Measurements from ENCODE around the gene PLEKHG4B.

PLEKHG4B gene

DNA sequence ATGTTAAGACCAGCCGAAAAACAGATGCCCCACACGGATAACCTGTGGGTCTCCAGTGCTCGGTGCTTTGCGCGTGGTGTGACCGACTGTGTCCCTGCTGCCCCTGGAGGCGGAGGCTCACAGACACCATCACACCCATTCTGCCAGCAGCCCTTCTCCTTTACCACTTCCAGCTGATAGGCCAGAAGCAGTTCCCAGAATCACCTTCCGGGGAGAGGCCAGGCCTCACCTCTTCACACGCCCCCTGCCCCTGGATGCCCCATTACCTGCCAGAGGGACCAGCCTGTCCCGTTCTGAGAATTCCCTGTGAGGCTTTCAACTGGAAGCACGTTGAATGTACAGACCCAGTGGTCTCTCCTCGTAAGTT, 77.7 kb downstream of the PLEKHG4B start:
- no peak for DNase-seq (ENCODE audit: low read depth in 2 of 2)

- DNase-seq (ENCODE audit: low read depth in 2 of 2) = no peak
Observed at GRCh38 chr5:170971-171800, 79.2 kb downstream of the PLEKHG4B start.

GRCh38 chr5:171801-172331, 79.9 kb downstream of the PLEKHG4B start:
- DNase-seq (ENCODE audit: low read depth in 2 of 2) = no peak

DNA sequence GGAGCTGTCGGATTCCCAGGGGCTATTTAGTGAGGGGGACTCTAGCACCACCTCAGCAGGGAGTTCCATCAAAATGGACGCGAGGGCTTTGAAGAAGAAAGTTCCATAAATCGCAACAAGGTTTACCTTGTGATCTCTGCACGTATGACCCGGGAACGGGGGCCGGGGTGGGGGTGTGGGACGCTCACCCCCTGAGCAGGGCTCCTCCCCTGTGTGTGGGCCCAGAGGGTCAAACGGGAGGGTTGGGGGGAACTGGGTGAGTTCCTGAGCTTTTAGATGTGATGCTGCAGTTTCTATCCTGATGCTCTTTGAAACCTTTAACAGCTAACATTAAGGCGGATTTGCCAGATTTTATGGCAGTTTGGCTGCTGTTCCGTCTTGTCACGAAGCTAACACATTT, 80.5 kb downstream of the PLEKHG4B start:
- no peak for DNase-seq (ENCODE audit: low read depth in 2 of 2)

GRCh38 chr5:172841-173251, 80.9 kb downstream of the PLEKHG4B start:
- no peak for DNase-seq (ENCODE audit: low read depth in 2 of 2)

DNA sequence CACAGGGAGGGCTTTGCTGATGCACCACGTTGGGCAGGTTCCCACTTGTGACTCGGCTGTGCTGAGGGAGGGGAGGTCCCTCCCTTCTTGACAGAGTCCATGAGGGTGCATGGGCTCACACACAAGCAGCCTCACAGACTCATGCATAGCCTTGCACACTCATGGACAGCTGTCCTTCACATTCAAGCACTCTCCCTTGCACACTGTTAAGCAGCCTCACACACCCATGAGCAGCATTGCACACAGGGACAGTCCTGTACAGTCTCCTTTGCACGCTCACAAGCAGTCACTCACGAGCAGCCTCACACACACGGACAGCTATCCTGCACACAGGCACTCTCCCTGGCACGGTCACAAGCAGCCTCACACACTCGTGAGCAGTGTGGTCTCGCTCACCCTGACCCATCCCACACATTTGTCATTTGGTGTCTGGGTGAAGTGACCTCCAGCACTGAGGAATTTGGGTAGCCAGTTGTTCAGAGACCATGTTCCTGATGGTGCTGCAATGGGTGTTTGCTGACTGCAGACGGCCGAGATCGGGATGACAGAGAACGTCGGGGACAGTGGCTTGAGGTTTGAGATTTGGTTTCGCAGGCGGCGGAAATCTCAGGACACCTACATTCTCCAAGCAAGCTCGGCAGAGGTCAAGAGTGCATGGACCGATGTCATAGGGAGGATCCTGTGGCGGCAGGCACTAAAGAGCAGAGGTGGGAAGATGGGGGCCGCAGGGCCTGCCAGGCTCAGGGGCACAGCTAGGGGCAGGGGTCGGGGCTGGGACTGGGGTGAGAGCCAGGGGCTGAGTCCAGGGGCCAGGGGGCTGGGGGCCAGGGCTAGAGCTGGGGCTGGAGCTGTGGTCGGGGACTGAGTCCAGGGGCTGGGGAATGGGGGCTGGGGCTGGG, 81.7 kb downstream of the PLEKHG4B start:
- no peak for DNase-seq (ENCODE audit: low read depth in 2 of 2)

DNA sequence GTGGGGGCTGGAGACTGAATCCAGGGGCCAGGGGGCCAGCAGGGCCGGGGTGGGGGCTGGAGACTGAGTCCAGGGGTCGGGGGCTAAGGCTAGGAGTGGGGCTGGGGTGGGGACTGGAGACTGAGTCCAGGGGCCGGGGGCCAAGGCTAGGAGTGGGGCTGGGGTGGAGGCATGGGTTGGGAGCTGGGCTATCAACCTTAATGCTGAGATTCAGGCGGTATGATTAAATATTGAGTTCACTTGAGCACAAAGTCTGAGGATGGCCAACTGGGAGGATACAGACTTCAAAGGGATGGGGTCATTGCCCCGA, 82.3 kb downstream of the PLEKHG4B start:
- DNase-seq (ENCODE audit: low read depth in 2 of 2) = no peak

DNA sequence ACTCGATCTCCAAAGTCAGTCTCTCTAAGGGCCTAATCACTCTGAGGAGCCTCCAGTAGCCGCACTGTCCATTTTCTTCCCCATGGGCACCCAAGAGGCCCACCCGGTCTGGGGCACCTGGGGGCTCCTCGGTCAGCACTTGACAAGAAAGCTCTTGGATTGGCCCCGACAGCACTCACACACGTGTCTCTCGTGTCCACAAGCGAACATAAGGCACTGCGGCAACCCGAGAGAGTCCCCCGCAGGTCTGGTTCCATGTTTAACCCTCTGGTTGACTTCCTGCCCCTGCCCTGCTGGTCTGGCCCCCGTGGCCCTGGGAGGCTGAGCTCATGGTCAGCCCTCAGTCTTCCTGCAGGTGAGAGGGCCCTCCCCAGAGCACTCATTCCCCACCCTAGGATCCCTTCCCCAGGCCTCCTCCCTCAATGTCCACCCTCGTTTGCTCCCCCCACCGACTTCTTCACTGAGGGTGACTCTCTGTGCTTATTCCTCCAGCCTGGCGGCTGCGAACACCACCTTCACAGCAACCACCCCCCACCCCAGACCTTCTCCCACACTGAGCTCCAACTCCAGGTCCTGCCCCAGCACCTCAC, 83.0 kb downstream of the PLEKHG4B start:
- no peak for DNase-seq (ENCODE audit: low read depth in 2 of 2)

- DNase-seq (ENCODE audit: low read depth in 2 of 2) = no peak
Observed at GRCh38 chr5:176296-176823, 84.4 kb downstream of the PLEKHG4B start.

DNA sequence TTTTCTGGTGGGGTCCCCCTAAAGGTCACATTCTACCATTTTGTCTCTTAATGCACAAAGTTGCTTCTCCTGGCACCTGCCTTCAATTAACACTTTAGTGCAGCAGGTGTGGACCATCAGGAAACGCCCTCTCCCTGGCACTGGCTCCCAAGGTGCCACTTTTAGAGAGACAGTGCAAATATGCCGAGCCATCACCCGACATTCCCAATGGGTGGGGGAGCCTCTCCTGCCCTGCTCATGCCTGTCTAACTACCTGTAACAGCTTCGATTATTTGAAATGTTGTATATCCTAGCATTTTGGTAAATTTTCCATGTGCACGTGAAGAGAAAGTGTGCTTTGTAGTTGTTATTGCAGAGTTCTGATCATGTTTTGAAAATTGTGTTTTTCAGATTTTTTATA, 86.1 kb downstream of the PLEKHG4B start:
- DNase-seq (ENCODE audit: low read depth in 2 of 2) = no peak

DNA sequence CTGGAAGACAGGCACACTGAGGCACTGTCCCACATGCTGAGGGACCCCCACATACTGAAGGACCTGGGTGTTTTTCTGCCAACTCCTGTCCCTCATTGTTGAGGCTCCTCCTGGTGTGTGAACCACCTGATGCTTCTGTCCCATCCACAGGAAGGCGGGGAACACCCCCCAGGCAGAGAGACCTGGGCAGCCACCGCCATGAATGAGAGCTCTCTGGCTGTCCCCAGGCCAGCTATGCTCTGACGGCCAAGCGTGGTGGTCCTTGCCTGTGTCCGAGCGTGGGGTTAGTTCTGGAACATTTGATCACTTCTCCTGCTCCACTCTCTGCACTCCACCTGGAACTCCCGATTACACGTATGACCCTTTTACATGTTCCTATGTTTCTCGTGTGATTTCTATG, 87.4 kb downstream of the PLEKHG4B start:
- DNase-seq (ENCODE audit: low read depth in 2 of 2) = no peak

GRCh38 chr5:180286-180918, 88.4 kb downstream of the PLEKHG4B start:
- no peak for DNase-seq (ENCODE audit: low read depth in 2 of 2)

GRCh38 chr5:181160-181559, 89.2 kb downstream of the PLEKHG4B start:
- DNase-seq (ENCODE audit: low read depth in 2 of 2) = no peak

- DNase-seq (ENCODE audit: low read depth in 2 of 2) = no peak
Observed at GRCh38 chr5:181566-181965, 89.6 kb downstream of the PLEKHG4B start.

- DNase-seq (ENCODE audit: low read depth in 2 of 2) = no peak
Observed at GRCh38 chr5:182126-182525, 90.2 kb downstream of the PLEKHG4B start.

DNA sequence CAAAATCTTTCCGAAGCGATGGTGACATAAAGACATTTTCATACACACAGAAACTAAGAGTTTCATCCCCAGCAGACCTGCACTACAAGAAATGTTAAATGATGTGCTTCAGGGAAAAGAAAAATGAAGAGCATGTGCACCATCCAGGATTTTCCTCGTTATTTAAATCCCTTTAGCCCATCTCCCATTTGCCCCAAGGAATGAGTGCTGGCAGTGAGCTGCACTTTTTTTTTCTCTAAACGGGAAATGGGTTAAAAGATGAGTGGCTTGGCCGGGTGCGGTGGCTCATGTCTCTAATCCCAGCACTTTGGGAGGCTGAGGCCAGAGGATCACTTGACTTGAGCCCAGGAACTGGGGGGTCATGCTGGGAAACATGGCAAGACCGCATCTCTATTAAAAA, 92.5 kb downstream of the PLEKHG4B start:
- DNase-seq (ENCODE audit: low read depth in 2 of 2) = no peak

DNA sequence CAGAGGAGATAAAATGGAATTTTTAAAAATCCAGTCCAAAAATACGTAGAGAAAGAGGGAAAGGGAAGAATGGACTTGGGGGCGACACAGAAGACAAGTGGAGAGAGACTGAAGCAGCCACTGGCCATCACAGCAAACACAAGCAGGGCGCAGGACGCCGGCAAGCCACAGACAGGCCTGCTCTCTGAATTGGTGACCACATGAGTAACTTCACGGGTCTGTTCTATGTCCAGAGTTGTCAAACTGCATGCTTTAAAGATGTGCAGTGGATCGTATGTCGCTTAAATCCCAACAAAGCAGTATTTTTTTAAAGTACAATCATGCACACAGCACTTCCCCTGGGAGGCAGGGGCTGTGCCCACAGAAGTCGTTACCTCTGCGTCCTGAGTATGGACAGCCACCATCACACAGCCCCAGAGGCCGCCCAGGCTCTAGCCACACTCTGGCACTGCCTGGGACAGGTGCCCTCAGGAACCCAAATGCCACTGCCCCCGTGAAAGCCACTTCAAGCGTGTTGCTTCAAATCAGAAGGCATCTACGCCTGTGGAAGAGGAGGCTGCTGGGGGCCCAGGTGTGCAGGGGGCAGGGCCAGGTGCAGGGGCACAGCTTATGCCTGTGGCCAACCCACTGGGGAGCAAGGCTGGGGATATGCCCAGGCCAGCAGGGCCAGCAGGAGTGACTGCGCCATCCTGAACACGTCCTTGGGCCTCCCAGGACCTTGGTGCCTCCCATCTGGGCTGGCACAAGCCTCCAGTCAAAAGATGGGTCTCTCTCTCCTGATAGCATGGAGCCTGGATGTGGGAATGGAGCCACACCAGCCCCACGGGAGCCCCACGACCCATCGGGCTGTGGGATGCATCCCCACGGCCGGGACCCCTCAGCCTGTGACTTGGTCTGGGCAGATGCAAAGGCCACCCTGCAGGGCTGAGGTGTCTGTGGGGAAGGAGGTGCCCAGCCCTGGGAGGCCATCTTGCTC, 93.4 kb downstream of the PLEKHG4B start:
- no peak for DNase-seq (ENCODE audit: low read depth in 2 of 2)

- no peak for DNase-seq (ENCODE audit: low read depth in 2 of 2)
Observed at GRCh38 chr5:186091-187041, 94.4 kb downstream of the PLEKHG4B start.

- no peak for DNase-seq (ENCODE audit: low read depth in 2 of 2)
Observed at GRCh38 chr5:187042-187431, 95.1 kb downstream of the PLEKHG4B start.

Data from stimulated activated CD8-positive, alpha-beta memory T cell treated with anti-CD3 and anti-CD28 coated beads, Interleukin-15, amount 100 ng/mL, for 4 hours (primary cell).